Activated CD8-positive, alpha-beta T cell treated with anti-CD3 and anti-CD28 coated beads, Interleukin-2, amount 10 ng/mL, durations not matched to agents 7 days and 5 days (primary cell): Measurements from ENCODE around the gene CMTM8. TPM values are rescaled to one million over a fixed set of nuclear protein-coding genes. Genes with fewer than 3 reads are reported as not detected.

Source experiments
- ATAC-seq: fragments of 150-1000 bp; cut with Tn5 transposase; one replicate; pipeline ENCODE4 v1.10.0; 2021; ENCODE audit warnings: moderate library complexity
- CTCF ChIA-PET: fragments of 350-600 bp; sonication (Branson Sonifier 250); formaldehyde crosslinking; loops from one replicate; lab custom pipeline; 2021; ENCODE audit warnings: antibody characterized with exemption; lab: Charles Lee
- POLR2A ChIA-PET: fragments of 350-600 bp; sonication (Branson Sonifier 250); formaldehyde crosslinking; loops from one replicate; lab custom pipeline; 2021; ENCODE audit warnings: antibody characterized with exemption; lab: Charles Lee
- DNase-seq: peaks from one replicate; pipeline ENCODE4 v3.0.0-alpha.2; 2020
- H3K27ac Mint-ChIP-seq: one replicate; pipeline ENCODE4 v1.8.0; 2021; ENCODE audit warnings: mild to moderate bottlenecking, mixed read lengths
- H3K27me3 Mint-ChIP-seq: one replicate; pipeline ENCODE4 v1.8.0; 2021; ENCODE audit warnings: low read depth, mixed read lengths
- H3K36me3 Mint-ChIP-seq: one replicate; pipeline ENCODE4 v1.8.0; 2021; ENCODE audit warnings: low read depth, mixed read lengths
- H3K4me1 Mint-ChIP-seq: one replicate; pipeline ENCODE4 v1.8.0; 2021; ENCODE audit warnings: low read depth, mixed read lengths
- H3K4me3 Mint-ChIP-seq: one replicate; pipeline ENCODE4 v1.8.0; 2021; ENCODE audit warnings: mild to moderate bottlenecking, mixed read lengths
- H3K9me3 Mint-ChIP-seq: one replicate; pipeline ENCODE4 v1.8.0; 2022; ENCODE audit warnings: mixed read lengths; ENCODE audit not compliant: insufficient read depth
- total RNA-seq, 2 experiments: library from RNA; stranded (reverse); gene quantifications; one replicate each; pipeline ENCODE4 v1.2.3, GENCODE V29; 2021

CMTM8 gene
- total RNA-seq, 2 experiments from 2014 or later, result 2.1 TPM

GRCh38 chr3:32413845-32414521 lies 175.5 kb downstream of the CMTM8 start:
- H3K9me3 Mint-ChIP-seq, result no peaks in the 10 kb centered on the region
- H3K36me3 Mint-ChIP-seq, result peaks cover 19% of the 10 kb centered on the region
- peaks cover 59% of the 10 kb centered on the region for H3K4me1 Mint-ChIP-seq
- DNase-seq (no peak), ATAC-seq (no peak)
- ChIA-PET POLR2A (interaction anchor here (0.7 to 3.3 kb wide), 10 partner anchors 9 to 44 kb away, joined by 3 to 26 read pairs (median 4); no protein-coding TSS in a partner anchor), CTCF (interaction anchor here (0.9 to 9.3 kb wide), 16 partner anchors 11 to 237 kb away, joined by 3 to 68 read pairs (median 4); partner anchors contain the start of gene CMTM7)
- H3K27ac Mint-ChIP-seq, result peak overlapping the region; percentile 83
- H3K27me3 Mint-ChIP-seq, result no peaks in the 10 kb centered on the region
- no peak overlapping the region for H3K4me3 Mint-ChIP-seq

GRCh38 chr3:32414522-32415202 lies 176.2 kb downstream of the CMTM8 start:
- CTCF ChIA-PET, result interaction anchor here (1.0 to 9.3 kb wide), 13 partner anchors 11 to 238 kb away, joined by 3 to 68 read pairs (median 4); partner anchors contain the start of gene CMTM7
- Mint-ChIP-seq H3K27ac (peak overlapping the region; percentile 83), H3K36me3 (peaks cover 24% of the 10 kb centered on the region), H3K4me3 (peak overlapping the region; percentile 40), H3K27me3 (no peaks in the 10 kb centered on the region), H3K4me1 (peaks cover 66% of the 10 kb centered on the region), H3K9me3 (no peaks in the 10 kb centered on the region)
- DNase-seq (peak; percentile 73), ATAC-seq (peak; percentile 91)
- POLR2A ChIA-PET, result interaction anchor here (0.5 to 3.3 kb wide), 12 partner anchors 9 to 57 kb away, joined by 3 to 26 read pairs (median 4); partner anchors contain the start of gene CMTM7

- H3K9me3 Mint-ChIP-seq, result no peaks in the 10 kb centered on the region
- ChIA-PET CTCF (interaction anchor here (1.0 to 2.7 kb wide), 10 partner anchors 9 to 49 kb away, joined by 3 to 17 read pairs (median 5); no protein-coding TSS in a partner anchor), POLR2A (interaction anchor here (0.6 to 2.0 kb wide), 6 partner anchors 10 to 41 kb away, joined by 3 to 13 read pairs (median 6); no protein-coding TSS in a partner anchor)
- peak overlapping the region; percentile 85 for H3K27ac Mint-ChIP-seq
- DNase-seq, result no peak
- no peak for ATAC-seq
- peak overlapping the region; percentile 60 for H3K4me3 Mint-ChIP-seq
- H3K27me3 Mint-ChIP-seq, result no peaks in the 10 kb centered on the region
- peaks cover 36% of the 10 kb centered on the region for H3K36me3 Mint-ChIP-seq
- peaks cover 88% of the 10 kb centered on the region for H3K4me1 Mint-ChIP-seq
These were observed 181.3 kb downstream of the CMTM8 start for GRCh38 chr3:32419742-32420125.

Other genes starting within 250 kb of the CMTM8 start
- gene GPD1L, start 132.1 kb upstream of the CMTM8 start, total RNA-seq, result 10 to 100 TPM; 33.8 to 37.0 TPM
- gene CMTM7, start 153.2 kb downstream of the CMTM8 start, total RNA-seq, result 10 to 100 TPM; 38.3 to 42.3 TPM